Stimulated activated CD8-positive, alpha-beta memory T cell treated with anti-CD3 and anti-CD28 coated beads, Interleukin-4, amount 100 ng/mL, for 48 hours (primary cell): Measurements from ENCODE around the gene CFAP61.
"Not testable (repeated sequence)": the region's sequence is repeated elsewhere in the genome, so short reads cannot be mapped to it uniquely, and the experiment has no call there.

Source experiments
- DNase-seq: peaks from one replicate; pipeline ENCODE4 v3.0.0-alpha.2; 2020

Gene CFAP61

GRCh38 chr20:20095114-20095872 is 43.0 kb downstream of the CFAP61 start:
- no peak for DNase-seq

- no peak for DNase-seq
Observed at GRCh38 chr20:20096421-20096820, 44.1 kb downstream of the CFAP61 start.

DNA sequence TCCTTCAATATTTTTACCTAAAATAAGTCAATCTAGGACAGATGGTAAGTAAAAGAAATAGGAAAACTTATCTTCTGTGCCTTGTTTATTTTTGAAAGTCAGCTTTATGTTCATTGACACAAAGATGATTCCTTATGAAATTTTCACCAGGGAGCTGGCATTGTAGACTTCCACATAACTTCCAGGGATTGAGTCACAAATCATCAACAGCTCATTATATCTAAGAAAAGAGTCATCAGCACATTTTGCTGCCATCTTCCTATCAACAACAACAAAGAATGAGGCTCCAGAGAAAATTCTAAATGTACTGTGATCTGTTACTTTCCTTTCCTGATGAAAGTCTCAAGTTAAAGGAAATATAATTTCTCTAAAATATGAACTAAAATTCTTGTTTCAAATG is 48.5 kb downstream of the CFAP61 start:
- no peak for DNase-seq

DNA sequence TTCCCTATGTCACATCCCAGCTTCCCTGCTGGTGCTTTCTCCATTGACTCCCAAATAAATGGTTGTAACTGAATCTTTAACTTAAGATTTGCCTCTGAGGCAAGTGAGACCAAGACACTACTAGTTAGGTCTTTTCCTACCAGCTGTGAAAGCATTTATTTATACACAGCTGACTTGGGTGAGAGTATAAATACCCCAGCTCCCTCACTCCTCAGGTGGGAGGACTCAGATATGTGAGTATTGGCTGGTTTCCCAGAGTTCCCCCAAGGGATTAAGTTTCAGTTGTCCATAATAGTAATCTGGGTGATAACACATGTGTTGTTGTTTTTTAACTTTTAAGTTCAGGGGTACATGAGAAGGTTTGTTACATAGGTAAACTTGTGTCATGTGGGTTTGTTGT is 49.8 kb downstream of the CFAP61 start:
- DNase-seq: no peak

DNA sequence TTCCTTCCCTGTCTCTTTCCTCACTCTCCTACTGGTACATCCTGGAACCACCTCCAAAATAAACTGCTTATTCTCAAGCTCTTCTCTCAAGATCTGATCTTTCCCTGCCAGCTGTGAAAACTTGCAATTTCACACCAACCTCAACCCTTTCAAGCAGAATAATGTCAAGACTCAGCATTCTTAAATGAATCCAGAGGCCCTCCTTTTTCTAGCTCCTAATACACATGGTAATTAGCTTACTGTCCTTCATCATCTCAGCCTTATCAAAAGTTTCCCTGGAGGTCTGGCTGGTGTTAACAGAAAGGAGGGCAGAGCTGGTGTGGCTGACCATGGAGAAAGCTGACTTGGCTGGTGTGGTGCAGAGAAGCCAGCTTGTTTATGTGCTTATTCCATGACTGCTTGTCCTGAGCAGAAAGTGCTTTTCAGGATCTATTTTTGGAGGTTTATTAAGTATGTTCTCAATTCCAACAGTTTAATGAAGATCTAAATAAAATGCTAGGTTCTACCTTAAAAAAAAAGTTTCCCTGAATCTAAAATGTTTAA is 50.5 kb downstream of the CFAP61 start:
- DNase-seq: no peak

- DNase-seq: no peak
Observed at GRCh38 chr20:20103486-20103885, 51.2 kb downstream of the CFAP61 start.

GRCh38 chr20:20123187-20123586 is 70.9 kb downstream of the CFAP61 start:
- DNase-seq: not testable (repeated sequence)

DNA sequence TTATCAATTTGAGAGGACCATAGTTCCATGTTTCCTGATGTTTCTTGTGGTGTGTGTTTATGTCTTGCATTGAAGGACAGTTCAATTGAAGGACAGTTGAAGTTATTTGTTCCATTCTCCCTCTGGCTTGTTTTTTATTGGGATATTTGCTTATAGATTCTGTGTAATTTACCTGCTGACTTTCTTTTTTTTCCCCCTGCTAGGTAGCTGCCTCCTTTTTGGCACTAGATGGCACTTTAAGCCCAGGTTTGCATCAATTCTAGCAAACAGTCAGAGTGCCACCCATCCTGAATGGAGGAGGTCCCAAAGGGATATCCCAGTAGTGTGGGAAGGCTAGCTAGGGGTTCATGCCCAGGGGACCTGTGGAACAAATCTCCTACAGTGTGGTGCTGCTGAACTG is 78.1 kb downstream of the CFAP61 start:
- no peak for DNase-seq

DNA sequence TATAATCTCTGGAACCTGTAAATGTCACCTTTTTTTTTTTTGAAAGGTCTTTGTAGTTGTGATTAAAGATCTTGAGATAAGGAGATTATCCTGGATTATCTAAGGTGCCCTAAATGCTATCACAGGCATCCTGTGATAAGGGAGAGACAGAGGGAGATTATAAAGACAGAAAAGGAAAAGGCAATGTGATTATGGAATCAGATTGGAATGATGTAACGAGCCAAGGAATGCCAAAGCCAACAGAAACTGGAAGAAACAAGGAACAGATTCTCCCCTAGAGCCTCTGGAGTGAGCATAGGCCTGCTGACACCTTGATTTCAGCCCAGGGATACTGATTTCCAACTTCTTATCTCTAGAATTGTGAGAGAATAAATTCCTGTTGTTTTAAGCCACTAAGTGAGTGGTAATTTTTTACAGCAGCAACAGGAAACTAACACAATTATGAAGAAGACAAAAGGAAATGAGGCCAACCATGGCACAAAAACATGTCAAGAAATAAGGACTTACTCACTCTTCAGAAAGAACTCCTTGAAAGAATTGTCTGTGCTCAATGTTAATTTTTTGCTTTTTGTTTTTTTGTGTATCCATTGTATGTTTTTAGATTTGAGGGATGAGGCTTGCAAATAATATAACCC is 82.7 kb downstream of the CFAP61 start:
- DNase-seq: no peak

- DNase-seq: no peak
Observed at GRCh38 chr20:20136313-20136712, 84.0 kb downstream of the CFAP61 start.

- DNase-seq: no peak
Observed at GRCh38 chr20:20137851-20138250, 85.5 kb downstream of the CFAP61 start.

- no peak for DNase-seq
Observed at GRCh38 chr20:20138301-20139064, 86.2 kb downstream of the CFAP61 start.

DNA sequence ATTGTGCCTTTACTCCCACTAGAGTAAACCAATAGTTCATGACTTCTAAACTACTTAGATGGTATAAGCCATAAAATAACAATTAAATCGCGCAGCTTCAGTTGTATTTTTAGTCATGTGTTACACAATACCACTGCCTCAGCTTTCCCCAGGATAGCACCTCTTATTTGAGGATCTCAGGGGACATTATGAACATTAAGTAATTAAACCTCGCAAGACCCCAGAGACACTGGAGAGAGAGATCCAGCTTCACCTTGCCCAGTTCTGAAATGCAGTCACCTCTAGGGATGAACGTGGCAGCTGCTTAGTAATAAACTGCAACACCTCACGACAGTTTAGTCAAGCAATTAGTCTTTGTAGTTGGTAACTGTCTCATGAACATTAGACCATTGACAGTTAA is 87.1 kb downstream of the CFAP61 start:
- DNase-seq: no peak

DNA sequence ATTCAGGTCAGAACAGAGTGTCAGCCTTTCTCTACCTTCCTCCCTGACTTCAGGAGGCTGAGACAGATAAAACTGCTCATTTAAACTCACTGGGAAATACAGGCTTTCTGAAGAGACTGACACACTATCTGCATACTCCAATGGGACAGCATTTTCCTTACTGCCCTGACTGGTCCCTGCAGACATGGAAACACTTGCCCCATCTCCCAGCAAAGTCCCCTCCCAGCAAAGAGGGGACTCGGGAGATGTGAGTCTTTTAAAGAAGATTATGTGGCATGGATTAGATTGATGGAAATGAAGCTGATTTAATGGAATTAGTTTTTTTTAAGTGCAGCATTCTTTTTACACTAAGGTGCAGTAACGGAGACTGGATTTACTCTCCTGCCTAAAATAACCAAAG is 90.8 kb downstream of the CFAP61 start:
- DNase-seq: no peak

- no peak for DNase-seq
Observed at GRCh38 chr20:20143646-20144045, 91.3 kb downstream of the CFAP61 start.

GRCh38 chr20:20148779-20149178 is 96.4 kb downstream of the CFAP61 start:
- no peak for DNase-seq

- no peak for DNase-seq
Observed at GRCh38 chr20:20150241-20150640, 97.9 kb downstream of the CFAP61 start.

DNA sequence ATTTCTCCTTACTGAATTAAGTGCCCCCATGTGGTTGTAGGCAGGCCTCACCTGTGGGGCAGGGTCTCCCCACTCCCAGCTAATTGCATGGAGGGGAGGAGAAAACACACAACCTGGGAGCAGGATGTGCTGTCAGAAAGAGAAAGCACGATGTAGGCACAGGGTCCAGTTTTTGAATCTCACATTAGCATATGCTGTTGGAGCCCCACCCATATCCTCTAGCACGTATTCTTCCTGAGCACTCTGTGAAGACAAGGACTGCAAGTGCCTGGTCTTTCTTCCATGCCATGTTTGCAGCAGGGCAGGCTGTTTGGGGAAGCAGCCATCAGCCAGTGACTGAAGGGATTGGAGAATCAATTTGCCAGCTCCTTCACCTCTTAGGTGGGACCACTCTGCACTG is 108.2 kb downstream of the CFAP61 start:
- no peak for DNase-seq

DNA sequence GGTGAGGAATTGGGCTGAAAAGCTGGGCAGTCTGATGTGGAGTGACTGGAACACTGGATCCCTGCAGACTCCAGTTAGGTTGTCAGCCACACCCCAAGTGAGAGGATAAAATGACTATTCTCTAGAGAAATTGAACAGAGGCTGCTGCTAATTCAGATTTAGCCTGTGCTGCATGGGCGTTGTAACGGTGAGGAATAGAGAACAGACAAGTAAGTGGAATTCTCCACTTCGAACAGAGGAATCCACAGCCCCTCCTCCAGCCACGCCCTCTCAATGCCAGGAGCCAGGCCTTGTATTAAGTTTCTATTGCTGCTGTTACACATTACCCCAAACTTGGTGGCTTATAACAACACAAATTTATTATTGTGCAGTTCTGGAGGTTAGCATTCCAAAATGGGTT is 109.3 kb downstream of the CFAP61 start:
- no peak for DNase-seq

- DNase-seq: no peak
Observed at GRCh38 chr20:20167698-20168097, 115.4 kb downstream of the CFAP61 start.

DNA sequence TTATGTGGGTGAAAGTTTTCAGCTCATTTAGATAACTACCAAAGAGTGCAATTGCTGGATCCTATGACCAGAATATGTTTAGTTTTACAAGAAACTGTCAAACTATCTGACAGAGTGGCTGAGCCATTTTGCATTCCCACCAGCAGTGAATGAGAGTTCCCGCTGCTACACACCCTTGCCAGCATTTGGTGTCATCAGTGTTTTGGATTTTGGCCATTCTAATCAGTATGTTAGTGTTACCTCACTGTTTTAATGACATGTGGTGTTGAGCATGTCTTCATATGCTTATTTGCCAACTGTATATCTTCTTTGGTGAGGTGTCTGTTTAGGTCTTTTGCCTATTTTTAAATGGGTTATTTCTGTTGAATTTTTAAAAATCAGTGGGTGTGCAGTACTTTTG is 120.9 kb downstream of the CFAP61 start:
- no peak for DNase-seq

GRCh38 chr20:20174089-20174835 is 121.9 kb downstream of the CFAP61 start:
- DNase-seq: no peak

- no peak for DNase-seq
Observed at GRCh38 chr20:20181322-20181721, 129.0 kb downstream of the CFAP61 start.
